Calu3 (cell line): ENCODE measurements around the gene PDE7B. TPM values are rescaled to one million over a fixed set of nuclear protein-coding genes. Genes with fewer than 3 reads are reported as not detected.

Experiments
- BruUV-seq: library from RNA; stranded (reverse); fragments of 400-500 nt; replicated peaks from 2 replicates; lab custom pipeline; 2021; lab: Mats Ljungman, UMichigan
- CTCF ChIA-PET: fragments of 300-600 bp; sonication (Branson Sonifier 250); formaldehyde crosslinking; loops from one replicate; lab custom pipeline; 2022; ENCODE audit warnings: antibody characterized with exemption; lab: Charles Lee
- DNase-seq: peaks from one replicate; pipeline ENCODE4 v3.0.0; 2022
- H3K27ac Mint-ChIP-seq: one replicate; pipeline ENCODE4 v1.8.0; 2022; ENCODE audit warnings: mixed read lengths; ENCODE audit not compliant: unreplicated experiment
- H3K27me3 Mint-ChIP-seq: one replicate; pipeline ENCODE4 v1.8.0; 2022; ENCODE audit warnings: mixed read lengths; ENCODE audit not compliant: unreplicated experiment
- H3K36me3 Mint-ChIP-seq: one replicate; pipeline ENCODE4 v1.8.0; 2022; ENCODE audit warnings: mild to moderate bottlenecking, moderate library complexity, mixed read lengths; ENCODE audit not compliant: insufficient read depth, unreplicated experiment
- H3K4me1 Mint-ChIP-seq: one replicate; pipeline ENCODE4 v1.8.0; 2022; ENCODE audit warnings: mild to moderate bottlenecking, low read depth, mixed read lengths; ENCODE audit not compliant: unreplicated experiment
- H3K4me3 Mint-ChIP-seq: one replicate; pipeline ENCODE4 v1.8.0; 2022; ENCODE audit warnings: mild to moderate bottlenecking, low read depth, moderate library complexity, mixed read lengths; ENCODE audit not compliant: unreplicated experiment
- H3K9me3 Mint-ChIP-seq: one replicate; pipeline ENCODE4 v1.8.0; 2022; ENCODE audit warnings: low read depth, mixed read lengths; ENCODE audit not compliant: unreplicated experiment
- intact Hi-C: fragments of 100-400 bp; cut with micrococcal nuclease; formaldehyde crosslinking; loops from one replicate; pipeline ENCODE4 v1.10.0; 2022; ENCODE audit not compliant: unreplicated experiment
- total RNA-seq: library from RNA; stranded (reverse); gene quantifications from 2 replicates; pipeline ENCODE4 v1.2.3, GENCODE V29; 2022
- TF ChIP-seq, protein P1 (sequence below): fragments of 200-600 bp; IDR thresholded peaks from one replicate; pipeline ENCODE4 v1.8.0; 2022; ENCODE audit warnings: antibody characterized with exemption; ENCODE audit not compliant: unreplicated experiment

PDE7B gene
- total RNA-seq, 1 experiment from 2014 or later: 0.09 TPM

DNA sequence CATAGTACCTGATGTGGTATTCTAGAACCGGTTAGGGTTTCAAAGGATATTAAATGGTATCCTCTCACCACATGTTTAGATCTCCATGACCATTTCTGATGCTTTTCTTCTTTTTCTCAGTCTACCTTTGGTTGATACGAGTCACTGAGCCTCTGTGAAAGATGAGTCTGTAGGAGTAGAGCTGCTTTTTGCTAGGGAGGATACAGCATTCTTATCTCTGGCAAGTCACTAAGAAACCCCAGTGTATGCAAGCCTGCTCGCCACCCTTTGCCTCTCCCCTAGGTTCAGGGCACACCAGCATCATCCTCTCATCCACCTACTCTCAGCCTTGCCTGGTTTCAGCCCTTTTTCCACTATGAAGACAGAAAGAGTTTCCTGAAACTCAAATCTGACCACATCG is 308.7 kb downstream of the PDE7B start:
- CTCF ChIA-PET: no interaction called here
- Mint-ChIP-seq H3K27ac (no peak overlapping the region), H3K36me3 (no peaks in the 10 kb centered on the region), H3K4me3 (no peak overlapping the region), H3K9me3 (peaks cover 3% of the 10 kb centered on the region), H3K4me1 (no peaks in the 10 kb centered on the region), H3K27me3 (no peaks in the 10 kb centered on the region)
- BruUV-seq: no TSS peak
- no peak for DNase-seq
- intact Hi-C loops: no loop called here
- TF ChIP-seq, protein P1, sequence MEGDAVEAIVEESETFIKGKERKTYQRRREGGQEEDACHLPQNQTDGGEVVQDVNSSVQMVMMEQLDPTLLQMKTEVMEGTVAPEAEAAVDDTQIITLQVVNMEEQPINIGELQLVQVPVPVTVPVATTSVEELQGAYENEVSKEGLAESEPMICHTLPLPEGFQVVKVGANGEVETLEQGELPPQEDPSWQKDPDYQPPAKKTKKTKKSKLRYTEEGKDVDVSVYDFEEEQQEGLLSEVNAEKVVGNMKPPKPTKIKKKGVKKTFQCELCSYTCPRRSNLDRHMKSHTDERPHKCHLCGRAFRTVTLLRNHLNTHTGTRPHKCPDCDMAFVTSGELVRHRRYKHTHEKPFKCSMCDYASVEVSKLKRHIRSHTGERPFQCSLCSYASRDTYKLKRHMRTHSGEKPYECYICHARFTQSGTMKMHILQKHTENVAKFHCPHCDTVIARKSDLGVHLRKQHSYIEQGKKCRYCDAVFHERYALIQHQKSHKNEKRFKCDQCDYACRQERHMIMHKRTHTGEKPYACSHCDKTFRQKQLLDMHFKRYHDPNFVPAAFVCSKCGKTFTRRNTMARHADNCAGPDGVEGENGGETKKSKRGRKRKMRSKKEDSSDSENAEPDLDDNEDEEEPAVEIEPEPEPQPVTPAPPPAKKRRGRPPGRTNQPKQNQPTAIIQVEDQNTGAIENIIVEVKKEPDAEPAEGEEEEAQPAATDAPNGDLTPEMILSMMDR: no peak

GRCh38 chr6:136161950-136162349 is 310.4 kb downstream of the PDE7B start:
- intact Hi-C loops: no loop called here
- BruUV-seq: no TSS peak

DNA sequence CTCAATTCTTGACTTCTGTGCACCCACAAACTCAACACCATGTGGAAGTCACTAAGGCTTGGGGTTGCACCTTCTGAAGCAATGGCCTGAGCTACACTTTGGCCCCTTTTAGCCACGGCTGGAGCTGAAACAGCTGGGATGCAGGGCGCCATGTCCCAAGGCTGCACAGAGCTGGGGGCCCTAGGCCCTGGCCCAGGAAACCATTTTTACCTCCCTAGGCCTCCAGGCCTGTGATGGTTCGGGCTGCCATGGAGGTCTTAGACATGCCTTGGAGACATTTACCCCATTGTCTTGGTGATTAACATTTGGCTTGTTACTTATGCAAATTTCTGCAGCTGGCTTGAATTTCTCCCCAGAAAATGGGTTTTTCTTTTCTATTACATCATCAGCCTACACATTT is 311.8 kb downstream of the PDE7B start:
- intact Hi-C loops: no loop called here
- Mint-ChIP-seq H3K9me3 (peaks cover 8% of the 10 kb centered on the region), H3K4me1 (no peaks in the 10 kb centered on the region), H3K27ac (no peak overlapping the region), H3K4me3 (no peak overlapping the region), H3K27me3 (no peaks in the 10 kb centered on the region), H3K36me3 (no peaks in the 10 kb centered on the region)
- BruUV-seq: no TSS peak
- no peak for DNase-seq
- CTCF ChIA-PET: no interaction called here
- TF ChIP-seq, protein P1: no peak

More at GRCh38 chr6:136161950-136162349, 310.4 kb downstream of the PDE7B start:
- TF ChIP-seq, protein P1: no peak
- H3K9me3 Mint-ChIP-seq: peaks cover 5% of the 10 kb centered on the region
- no peaks in the 10 kb centered on the region for H3K4me1 Mint-ChIP-seq
- no peak overlapping the region for H3K27ac Mint-ChIP-seq
- DNase-seq: no peak
- H3K27me3 Mint-ChIP-seq: no peaks in the 10 kb centered on the region
- H3K36me3 Mint-ChIP-seq: no peaks in the 10 kb centered on the region
- H3K4me3 Mint-ChIP-seq: no peak overlapping the region
- CTCF ChIA-PET: no interaction called here

DNA sequence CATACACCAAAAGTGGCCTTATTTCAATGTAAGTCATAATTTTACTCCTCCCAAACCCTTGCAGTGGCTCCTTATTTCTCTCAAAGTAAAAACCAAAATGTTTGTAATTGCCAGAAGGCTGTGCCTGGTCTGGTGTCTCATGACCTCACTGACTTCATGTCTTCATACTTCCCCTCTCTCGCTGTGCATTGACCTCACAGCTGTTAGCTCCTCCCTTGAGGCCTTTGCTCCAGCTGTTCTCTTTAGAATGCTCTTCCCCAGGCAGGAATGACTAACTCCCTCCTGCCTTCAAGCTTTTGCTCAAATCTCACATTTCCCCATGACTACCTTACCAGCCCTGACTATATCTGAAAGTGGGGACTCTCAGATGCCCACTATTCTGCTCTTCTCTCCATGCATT is 315.3 kb downstream of the PDE7B start:
- Mint-ChIP-seq H3K27me3 (no peaks in the 10 kb centered on the region), H3K36me3 (no peaks in the 10 kb centered on the region), H3K27ac (no peak overlapping the region), H3K4me1 (no peaks in the 10 kb centered on the region), H3K4me3 (no peak overlapping the region), H3K9me3 (peaks cover 8% of the 10 kb centered on the region)
- TF ChIP-seq, protein P1: no peak
- DNase-seq: no peak
- intact Hi-C loops: no loop called here
- BruUV-seq: no TSS peak
- CTCF ChIA-PET: no interaction called here
